Measurements from ENCODE around the gene DNAH1.
A peak's percentile ranks its signal among the peaks of the same experiment; 100 is the strongest.

Gene DNAH1

DNA sequence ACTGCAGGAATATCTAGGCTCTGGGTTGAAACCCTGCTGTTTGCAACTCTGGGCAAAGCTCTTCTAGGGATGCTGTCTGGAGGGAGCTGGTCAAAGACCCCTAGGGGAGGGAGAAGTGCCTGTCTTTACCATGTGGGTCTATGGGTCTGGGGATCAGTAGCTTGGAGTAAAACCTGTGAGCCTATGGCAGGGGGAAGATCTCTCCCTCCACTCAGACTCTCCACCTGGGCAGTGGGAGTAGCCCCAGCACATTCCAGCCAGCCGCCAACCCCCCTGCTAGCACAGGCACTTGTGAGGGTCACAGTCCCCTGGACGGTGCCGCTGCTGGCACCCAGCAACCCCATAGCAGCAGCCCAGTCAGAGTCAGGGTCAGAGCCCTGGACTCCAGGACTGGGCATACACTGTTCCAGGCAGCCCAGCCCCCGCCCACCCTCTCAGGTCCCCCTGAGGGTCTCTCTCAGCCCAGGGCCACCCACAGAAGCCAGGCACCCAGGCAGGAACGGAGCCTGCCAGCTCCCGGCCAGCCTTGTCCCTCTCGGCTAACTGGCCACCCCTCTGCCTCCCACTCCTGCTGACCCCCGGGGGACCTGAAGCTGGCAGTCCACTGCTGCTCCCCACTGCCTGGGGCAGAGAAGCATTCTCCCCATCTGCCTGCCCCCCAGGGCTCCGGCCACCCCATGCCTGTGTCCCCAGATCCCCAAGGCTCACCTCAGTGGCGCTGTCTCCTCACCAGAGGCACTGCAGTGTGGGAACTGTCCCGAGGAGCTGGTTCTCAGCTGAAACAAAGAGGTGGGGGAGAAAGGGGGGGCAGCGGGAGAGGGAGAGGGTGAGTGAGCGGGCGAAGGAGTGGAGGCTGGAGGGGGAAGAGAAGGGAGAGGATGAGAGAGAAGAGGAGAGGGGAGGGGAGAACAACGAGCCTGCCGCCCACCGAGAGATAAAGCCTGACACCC, 17.7 kb upstream of the DNAH1 start:
- H3K27me3 ChIP-seq (replicated peaks) = no peaks in the 10 kb centered on the region
- H3K4me3 ChIP-seq (ENCODE audit: low read depth, low read length) = no peak overlapping the region
- H3K27ac ChIP-seq = no peak overlapping the region
- no peaks in the 10 kb centered on the region for H3K36me3 ChIP-seq (replicated peaks)
- DNase-seq = no peak
- in situ Hi-C loops (cut with HindIII; ENCODE audit: low pct_ligation_motif_present, low sequenced_read_pairs) = no loop called here
- TF ChIP-seq, protein P1, sequence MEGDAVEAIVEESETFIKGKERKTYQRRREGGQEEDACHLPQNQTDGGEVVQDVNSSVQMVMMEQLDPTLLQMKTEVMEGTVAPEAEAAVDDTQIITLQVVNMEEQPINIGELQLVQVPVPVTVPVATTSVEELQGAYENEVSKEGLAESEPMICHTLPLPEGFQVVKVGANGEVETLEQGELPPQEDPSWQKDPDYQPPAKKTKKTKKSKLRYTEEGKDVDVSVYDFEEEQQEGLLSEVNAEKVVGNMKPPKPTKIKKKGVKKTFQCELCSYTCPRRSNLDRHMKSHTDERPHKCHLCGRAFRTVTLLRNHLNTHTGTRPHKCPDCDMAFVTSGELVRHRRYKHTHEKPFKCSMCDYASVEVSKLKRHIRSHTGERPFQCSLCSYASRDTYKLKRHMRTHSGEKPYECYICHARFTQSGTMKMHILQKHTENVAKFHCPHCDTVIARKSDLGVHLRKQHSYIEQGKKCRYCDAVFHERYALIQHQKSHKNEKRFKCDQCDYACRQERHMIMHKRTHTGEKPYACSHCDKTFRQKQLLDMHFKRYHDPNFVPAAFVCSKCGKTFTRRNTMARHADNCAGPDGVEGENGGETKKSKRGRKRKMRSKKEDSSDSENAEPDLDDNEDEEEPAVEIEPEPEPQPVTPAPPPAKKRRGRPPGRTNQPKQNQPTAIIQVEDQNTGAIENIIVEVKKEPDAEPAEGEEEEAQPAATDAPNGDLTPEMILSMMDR (IDR thresholded peaks at IDR 0.05; ENCODE audit: low read depth, low read length, missing control alignments) = peak; percentile 12

DNA sequence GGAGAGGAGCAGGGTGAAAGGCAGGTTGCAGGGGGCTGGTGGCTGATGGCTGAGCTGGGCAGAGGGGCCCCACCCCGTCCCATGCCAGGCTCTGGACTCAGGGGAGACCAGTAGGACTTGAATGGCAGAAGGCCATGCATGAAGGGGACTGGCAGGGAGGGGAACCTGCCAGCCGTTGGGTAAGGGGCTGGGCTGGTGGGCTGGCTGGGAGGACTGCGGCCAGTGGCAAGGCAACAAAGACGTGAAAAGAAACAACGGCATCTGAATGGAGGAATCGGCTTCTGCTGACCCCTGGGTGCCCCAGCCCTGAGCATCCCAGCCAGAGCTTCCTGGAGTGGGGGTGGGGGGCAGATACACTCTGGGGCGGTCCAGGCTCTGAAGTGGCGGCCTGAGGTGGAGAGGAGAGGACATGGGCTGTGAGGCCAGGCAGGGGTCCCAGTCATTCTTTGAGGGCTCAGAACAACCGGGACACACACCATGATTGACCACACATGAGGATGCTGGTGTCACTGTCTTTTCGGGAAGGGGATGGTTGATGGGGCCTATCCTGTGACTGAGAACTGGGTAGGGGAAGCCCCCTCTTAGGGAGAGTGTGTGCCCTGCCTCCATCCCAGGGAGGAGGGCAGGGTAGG, 16.8 kb upstream of the DNAH1 start:
- no peak overlapping the region for H3K27ac ChIP-seq
- DNase-seq = no peak
- in situ Hi-C loops (cut with HindIII; ENCODE audit: low pct_ligation_motif_present, low sequenced_read_pairs) = no loop called here
- H3K36me3 ChIP-seq (replicated peaks) = no peaks in the 10 kb centered on the region
- H3K27me3 ChIP-seq (replicated peaks) = no peaks in the 10 kb centered on the region
- H3K4me3 ChIP-seq (ENCODE audit: low read depth, low read length) = no peak overlapping the region
- TF ChIP-seq, protein P1 (IDR thresholded peaks at IDR 0.05; ENCODE audit: low read depth, low read length, missing control alignments) = no peak

DNA sequence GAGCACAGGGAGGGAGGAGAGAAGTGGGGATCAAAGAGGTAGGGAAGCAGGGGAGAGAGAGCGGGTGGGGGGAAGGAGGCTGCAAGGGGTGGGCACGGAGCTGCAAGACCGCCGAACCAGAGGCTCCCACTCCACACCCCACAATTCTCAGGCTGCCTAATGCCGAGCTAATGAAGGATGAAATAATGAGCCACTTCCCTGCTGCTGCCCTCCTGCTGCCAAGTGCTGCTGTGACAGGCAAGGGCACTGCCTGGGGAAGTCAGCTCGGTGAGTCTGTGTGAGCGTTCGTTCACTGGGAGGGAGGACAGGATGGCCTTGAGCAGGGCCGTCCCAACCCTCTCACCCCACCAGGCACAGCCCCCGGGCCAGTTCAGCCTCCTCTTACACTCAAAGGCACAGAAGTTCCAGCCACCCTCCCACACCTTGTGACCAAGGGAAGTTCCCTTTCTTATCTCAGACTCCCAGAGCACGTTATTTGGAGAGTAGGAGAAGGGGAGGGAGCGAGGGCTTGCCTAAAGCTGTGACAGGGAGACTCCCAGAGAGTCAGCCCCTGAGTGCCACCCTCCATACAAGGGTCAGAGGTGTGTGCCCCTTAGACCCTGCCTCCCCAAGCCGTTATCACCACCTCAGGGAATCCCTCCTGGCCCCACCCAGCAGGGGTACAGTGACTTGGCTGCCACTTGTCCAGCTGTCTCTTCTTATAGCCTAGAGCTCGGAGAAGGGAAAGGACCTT, 16.1 kb upstream of the DNAH1 start:
- Histone ChIP-seq H3K27ac (peak overlapping the region; percentile 12), H3K36me3 (replicated peaks) (no peaks in the 10 kb centered on the region), H3K27me3 (replicated peaks) (no peaks in the 10 kb centered on the region), H3K4me3 (ENCODE audit: low read depth, low read length) (no peak overlapping the region)
- in situ Hi-C loops (cut with HindIII; ENCODE audit: low pct_ligation_motif_present, low sequenced_read_pairs) = no loop called here
- TF ChIP-seq, protein P1 (IDR thresholded peaks at IDR 0.05; ENCODE audit: low read depth, low read length, missing control alignments) = peak; percentile 51
- peak; percentile 39 for DNase-seq

DNA sequence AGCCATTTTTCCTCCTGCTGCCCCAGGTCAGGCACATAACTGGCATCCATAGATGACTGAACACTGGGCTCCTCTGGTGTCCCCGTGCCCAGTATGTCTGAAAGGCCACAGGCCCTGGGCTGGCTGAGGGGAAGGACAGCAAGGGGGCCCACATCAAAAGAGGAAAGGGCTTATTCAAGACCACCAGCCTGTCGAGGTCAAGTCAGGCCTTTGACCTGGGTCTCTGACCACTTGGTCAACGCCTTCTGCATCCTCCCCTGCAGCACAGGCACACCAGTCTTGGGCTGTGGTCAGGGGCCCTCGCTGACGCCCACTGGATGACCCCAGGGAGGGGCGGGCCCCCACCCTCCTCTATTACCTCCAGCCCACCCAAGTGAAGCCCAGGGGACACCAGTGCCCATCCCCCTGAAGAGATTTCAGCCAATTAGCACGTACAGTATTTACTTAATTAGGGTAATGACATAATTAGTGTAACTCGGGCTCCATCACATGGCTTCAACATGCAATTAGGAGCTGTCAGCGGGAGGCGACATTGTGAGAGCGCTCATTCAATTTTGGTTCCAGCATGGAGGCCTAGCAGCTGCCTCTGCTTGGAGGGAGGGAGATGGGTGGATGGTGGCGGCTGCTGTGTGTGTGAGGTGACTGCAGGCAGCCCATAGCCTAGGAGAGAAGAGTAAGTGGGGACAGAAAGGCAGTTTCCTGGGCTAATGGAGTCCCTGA, 13.5 kb upstream of the DNAH1 start:
- in situ Hi-C loops (cut with HindIII; ENCODE audit: low pct_ligation_motif_present, low sequenced_read_pairs) = no loop called here
- Histone ChIP-seq H3K27ac (no peak overlapping the region), H3K4me3 (ENCODE audit: low read depth, low read length) (no peak overlapping the region), H3K27me3 (replicated peaks) (no peaks in the 10 kb centered on the region), H3K36me3 (replicated peaks) (no peaks in the 10 kb centered on the region)
- DNase-seq = no peak
- TF ChIP-seq, protein P1 (IDR thresholded peaks at IDR 0.05; ENCODE audit: low read depth, low read length, missing control alignments) = no peak

DNA sequence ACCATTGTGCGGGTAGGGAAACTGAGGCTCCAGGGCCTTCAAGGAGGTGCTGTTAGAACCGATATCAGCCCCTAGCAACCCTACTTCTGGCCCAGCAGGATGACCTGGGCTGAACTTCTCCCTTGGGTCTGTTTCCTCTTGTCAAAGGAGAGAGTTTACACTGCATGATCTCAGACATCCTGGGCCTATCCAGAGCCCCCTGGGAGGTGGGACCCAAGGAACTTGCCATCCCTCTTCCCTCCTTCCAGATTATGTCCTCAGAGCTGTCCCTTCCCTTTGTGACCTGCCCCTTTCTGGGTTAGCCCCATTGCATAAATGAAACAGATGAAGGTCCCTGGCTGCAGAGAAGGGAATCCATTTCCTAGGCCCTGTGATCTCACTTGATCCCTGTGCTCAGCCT, 12.3 kb upstream of the DNAH1 start:
- in situ Hi-C loops (cut with HindIII; ENCODE audit: low pct_ligation_motif_present, low sequenced_read_pairs) = no loop called here
- no peak overlapping the region for H3K27ac ChIP-seq
- TF ChIP-seq, protein P1 (IDR thresholded peaks at IDR 0.05; ENCODE audit: low read depth, low read length, missing control alignments) = no peak
- no peak overlapping the region for H3K4me3 ChIP-seq (ENCODE audit: low read depth, low read length)
- no peak for DNase-seq
- H3K27me3 ChIP-seq (replicated peaks) = no peaks in the 10 kb centered on the region
- no peaks in the 10 kb centered on the region for H3K36me3 ChIP-seq (replicated peaks)

Measured in brain microvascular endothelial cell (primary cell).